ENCODE results near the gene EXOC4.
"Not testable (repeated sequence)": the region's sequence is repeated elsewhere in the genome, so short reads cannot be mapped to it uniquely, and the experiment has no call there.

The EXOC4 gene

DNA sequence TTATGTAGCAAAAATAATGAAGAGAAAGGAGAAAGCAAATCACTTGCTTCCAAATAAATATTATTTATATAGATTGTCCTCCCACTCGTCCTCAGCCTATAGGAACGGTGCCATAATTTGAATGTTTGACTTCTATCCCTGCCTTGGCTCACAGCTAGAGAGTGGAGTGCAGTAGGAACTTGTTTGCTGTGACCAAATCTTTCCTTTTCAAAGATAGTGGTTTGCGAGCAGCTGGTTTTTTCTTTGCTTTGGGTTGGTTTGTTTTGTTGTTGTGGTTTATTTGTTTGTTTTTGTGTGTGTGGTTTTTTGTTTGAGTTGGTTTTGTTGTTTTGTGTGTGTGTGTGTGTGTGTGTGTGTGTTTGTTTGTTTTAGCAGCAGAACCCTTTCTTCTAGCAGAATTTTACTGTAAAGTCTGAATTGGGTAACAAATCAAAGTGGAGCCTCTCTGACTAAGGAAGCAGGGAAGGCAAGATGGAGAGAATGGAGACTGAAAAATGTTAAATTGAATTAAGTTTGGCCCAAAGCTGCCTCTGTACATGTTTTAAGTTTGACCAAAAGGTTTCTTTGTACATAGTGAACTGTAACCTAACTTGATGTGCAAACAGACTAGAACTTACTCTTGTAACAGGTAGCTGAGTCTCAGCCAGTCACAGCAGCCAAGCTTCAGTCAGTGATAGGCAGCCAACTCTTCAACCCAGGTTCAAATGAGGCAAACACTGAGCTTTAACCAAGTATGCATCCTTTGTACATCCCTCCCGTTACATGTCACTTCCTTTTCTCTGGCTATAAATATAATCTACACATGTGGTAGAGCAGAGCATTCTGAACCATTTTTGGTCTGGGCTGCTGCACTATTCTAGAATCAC, 724.8 kb downstream of the EXOC4 start:
- Histone ChIP-seq H3K4me3 (no peak overlapping the region), H4K20me1 (no peaks in the 10 kb centered on the region), H3K9me3 (no peaks in the 10 kb centered on the region), H3K4me2 (peak overlapping the region; percentile 65), H3K9ac (no peak overlapping the region), H3K4me1 (peaks cover 19% of the 10 kb centered on the region), H3K27ac (peak overlapping the region; percentile 12; the same call in 1 of the 2 replicates), H3K36me3 (no peaks in the 10 kb centered on the region), H3K27me3 (no peaks in the 10 kb centered on the region)
- no peak for TF ChIP-seq Cebpa-rat (IDR thresholded peaks at IDR 0.05)

DNA sequence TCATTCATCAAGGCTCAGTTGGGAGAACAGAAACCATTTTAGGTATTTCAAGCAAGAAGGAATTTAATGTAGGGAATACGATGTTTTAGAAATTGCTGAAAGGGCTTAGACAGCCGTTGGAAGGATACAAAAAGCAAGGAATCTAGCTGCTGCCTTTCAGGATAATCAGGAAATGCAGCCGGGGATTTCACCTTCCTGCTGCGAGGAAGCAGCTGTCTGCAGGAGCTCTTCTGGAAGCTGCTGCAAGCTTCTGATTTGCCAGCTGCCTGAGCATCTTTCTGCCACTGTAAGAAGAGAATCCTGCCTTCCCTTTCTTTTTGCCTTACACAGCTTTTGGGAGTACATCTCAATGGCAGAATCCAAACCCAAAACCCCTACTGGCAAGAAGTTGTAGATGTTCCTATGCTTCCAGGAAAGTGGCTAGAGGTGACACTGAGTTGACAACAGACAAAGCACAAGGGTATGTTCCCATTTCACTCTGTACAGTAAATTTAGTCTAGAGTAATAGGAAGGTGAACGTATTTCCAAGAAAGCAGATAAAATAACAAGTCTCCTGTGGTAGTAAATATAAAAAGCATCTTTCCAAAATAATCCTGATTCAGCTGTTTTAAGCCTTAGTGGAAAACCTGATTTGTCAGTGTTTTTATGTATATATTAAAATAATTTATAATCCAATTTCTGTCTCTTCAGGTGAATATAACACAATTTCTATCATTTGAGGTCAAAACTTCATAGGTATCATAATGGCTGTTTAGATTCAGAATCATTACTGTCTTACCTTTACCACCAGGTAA, 725.8 kb downstream of the EXOC4 start:
- H3K4me2 ChIP-seq, result peak overlapping the region; percentile 65
- no peak for TF ChIP-seq Cebpa-rat (IDR thresholded peaks at IDR 0.05)
- H3K4me3 ChIP-seq, result no peak overlapping the region
- H3K27ac ChIP-seq, result no peak overlapping the region
- H3K36me3 ChIP-seq, result no peaks in the 10 kb centered on the region
- H3K9ac ChIP-seq, result no peak overlapping the region
- no peaks in the 10 kb centered on the region for H3K9me3 ChIP-seq
- H3K4me1 ChIP-seq, result peaks cover 21% of the 10 kb centered on the region
- no peaks in the 10 kb centered on the region for H3K27me3 ChIP-seq
- H4K20me1 ChIP-seq, result no peaks in the 10 kb centered on the region

DNA sequence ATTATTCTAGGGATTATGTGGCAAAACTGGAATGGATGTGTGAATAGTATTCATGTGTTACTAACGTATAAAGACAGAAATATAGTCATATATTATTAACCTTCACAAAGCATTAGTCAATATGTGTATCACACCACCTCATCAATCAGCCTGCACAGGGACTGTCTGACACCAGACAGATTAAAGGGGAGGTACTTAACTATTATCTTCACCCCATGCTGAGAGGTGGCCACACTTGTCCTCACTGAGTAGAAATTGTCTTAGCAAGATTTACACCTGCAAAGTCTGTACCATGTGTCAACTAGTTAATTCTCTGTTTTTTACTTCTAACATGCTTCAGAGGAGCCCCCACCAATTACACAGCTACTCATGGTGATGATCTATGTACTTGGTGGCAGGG, 727.9 kb downstream of the EXOC4 start:
- H3K4me1 ChIP-seq, result peaks cover 27% of the 10 kb centered on the region
- H3K4me2 ChIP-seq, result no peak overlapping the region
- H3K9me3 ChIP-seq, result no peaks in the 10 kb centered on the region
- no peak for TF ChIP-seq Cebpa-rat (IDR thresholded peaks at IDR 0.05)
- no peak overlapping the region for H3K9ac ChIP-seq
- no peak overlapping the region for H3K27ac ChIP-seq
- H3K36me3 ChIP-seq, result no peaks in the 10 kb centered on the region
- H3K4me3 ChIP-seq, result no peak overlapping the region
- H4K20me1 ChIP-seq, result no peaks in the 10 kb centered on the region
- no peaks in the 10 kb centered on the region for H3K27me3 ChIP-seq

DNA sequence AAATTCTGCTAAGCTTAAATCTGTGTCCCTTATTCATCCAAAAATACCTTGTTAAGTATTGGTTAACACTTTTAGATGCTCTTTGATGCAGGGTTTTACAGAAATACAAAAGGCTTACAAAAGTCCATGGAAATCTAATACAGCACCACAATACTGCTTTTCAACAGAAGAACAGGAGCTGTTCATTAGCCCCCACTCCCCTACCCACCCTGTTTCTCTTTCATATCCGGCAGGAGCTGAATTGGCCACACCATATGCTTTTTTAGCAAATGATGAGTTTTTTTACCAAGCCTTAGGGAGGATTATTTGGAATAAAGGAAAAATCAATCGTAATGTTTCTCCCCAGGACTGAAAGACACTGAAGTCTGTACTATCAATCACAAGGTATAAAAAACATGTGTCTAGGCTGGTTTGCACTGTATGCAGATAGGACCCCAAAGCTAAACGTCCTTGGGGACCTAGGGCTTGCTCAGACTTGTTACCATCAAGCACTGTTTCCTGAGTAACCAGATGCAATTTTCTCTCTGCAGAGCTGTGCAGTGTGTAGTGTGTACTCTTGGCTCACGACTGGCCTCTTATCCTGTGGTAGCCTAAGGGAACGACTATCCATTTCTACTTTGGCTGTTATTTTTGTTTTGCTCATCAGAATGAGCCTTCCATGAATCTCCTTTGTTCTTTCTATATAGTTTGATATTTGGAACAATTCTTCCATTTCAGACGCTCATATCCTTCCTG, 731.0 kb downstream of the EXOC4 start:
- Histone ChIP-seq H3K4me2 (peak overlapping the region; percentile 41), H3K27me3 (no peaks in the 10 kb centered on the region), H3K4me3 (no peak overlapping the region), H3K27ac (no peak overlapping the region), H4K20me1 (no peaks in the 10 kb centered on the region), H3K9me3 (no peaks in the 10 kb centered on the region), H3K36me3 (no peaks in the 10 kb centered on the region), H3K4me1 (peaks cover 8% of the 10 kb centered on the region), H3K9ac (no peak overlapping the region)
- TF ChIP-seq Cebpa-rat (IDR thresholded peaks at IDR 0.05), result no peak

DNA sequence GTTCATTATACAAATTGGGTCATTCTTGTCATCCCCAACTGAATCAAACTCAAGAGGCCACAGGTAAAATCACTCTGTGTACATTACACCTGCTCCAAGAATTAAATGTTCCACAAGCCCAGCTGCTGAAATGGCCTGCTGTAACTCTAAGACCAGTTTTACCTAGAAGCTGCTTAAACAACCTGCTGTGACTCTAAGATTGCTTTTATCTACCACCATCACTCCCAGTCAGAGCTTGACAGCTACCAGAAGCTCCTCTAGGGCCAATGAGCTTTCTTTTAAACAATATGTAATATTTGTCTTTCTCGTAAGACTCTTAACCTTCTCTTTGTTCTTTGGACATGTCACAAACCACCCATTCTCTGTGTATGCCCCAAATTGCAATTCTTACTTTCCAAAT, 732.4 kb downstream of the EXOC4 start:
- Histone ChIP-seq H3K4me3 (no peak overlapping the region), H3K4me2 (no peak overlapping the region), H3K36me3 (no peaks in the 10 kb centered on the region), H3K27me3 (no peaks in the 10 kb centered on the region), H3K9ac (no peak overlapping the region), H4K20me1 (no peaks in the 10 kb centered on the region), H3K9me3 (no peaks in the 10 kb centered on the region), H3K27ac (no peak overlapping the region), H3K4me1 (peaks cover 8% of the 10 kb centered on the region)
- TF ChIP-seq Cebpa-rat (IDR thresholded peaks at IDR 0.05), result no peak

DNA sequence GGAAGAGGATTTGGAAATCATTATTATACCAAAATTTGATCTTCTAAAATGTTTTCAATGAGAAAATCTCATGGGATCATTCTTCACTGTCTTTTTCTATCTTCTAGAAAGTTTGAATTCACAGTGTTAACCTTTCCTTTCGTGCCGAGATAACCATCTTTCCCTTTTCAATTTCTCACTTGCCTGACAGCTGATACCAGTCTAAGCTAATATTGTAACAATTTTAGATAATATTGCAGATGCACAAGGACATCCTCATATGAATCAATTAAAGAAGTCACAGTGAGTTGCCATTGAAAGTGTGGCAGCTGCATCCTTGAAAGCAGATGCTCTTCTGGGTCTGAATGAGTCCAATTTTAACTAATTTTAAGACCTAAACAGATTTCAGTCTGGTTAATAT, 734.7 kb downstream of the EXOC4 start:
- H3K27me3 ChIP-seq, result no peaks in the 10 kb centered on the region
- TF ChIP-seq Cebpa-rat (IDR thresholded peaks at IDR 0.05), result no peak
- no peak overlapping the region for H3K9ac ChIP-seq
- H3K36me3 ChIP-seq, result no peaks in the 10 kb centered on the region
- H3K4me2 ChIP-seq, result no peak overlapping the region
- H3K27ac ChIP-seq, result no peak overlapping the region
- peaks cover 8% of the 10 kb centered on the region for H3K4me1 ChIP-seq
- no peak overlapping the region for H3K4me3 ChIP-seq
- H4K20me1 ChIP-seq, result no peaks in the 10 kb centered on the region
- no peaks in the 10 kb centered on the region for H3K9me3 ChIP-seq

DNA sequence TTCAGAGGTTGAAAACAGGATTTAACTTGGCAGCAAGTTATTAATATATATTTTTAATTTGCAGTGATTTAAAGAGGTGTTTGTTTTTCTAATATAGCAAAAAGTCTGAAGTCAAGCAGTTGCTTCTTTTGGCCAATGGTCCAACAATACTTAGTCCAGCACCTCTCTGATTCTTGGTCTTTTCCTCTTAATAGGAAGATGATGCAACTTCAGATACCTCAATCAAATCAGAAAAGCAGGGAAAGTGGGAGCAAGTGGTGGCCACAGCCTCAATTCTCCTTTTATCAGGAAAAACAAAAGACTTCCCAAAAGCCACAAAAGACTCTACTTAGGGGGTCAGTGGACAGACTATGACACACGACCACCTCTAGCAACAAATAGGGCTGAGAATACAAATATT, 740.7 kb downstream of the EXOC4 start:
- Histone ChIP-seq H3K27me3 (no peaks in the 10 kb centered on the region), H3K9me3 (no peaks in the 10 kb centered on the region), H3K4me1 (no peaks in the 10 kb centered on the region), H3K27ac (no peak overlapping the region), H3K36me3 (peaks cover 10% of the 10 kb centered on the region; the same call in 1 of the 2 replicates), H4K20me1 (no peaks in the 10 kb centered on the region), H3K4me2 (no peak overlapping the region), H3K4me3 (no peak overlapping the region), H3K9ac (no peak overlapping the region)
- TF ChIP-seq Cebpa-rat (IDR thresholded peaks at IDR 0.05), result no peak

DNA sequence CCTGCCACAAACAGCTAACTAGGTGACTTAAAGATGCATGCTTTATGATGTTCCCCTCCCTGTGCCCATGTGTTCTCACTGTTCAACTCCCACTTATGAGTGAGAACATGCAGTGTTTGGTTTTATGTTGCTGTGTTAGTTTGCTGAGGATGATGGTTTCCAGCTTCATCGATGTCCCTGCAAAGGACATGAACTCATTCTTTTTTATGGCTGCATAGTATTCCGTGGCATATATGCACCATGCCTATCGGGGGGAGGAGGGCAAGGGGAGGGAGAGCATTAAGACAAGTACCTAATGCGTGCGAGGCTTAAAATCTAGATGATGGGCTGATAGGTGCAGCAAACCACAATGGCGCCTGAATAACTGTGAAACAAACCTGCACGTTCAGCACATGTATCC, 741.2 kb downstream of the EXOC4 start:
- H3K4me1 ChIP-seq, H3K4me2 ChIP-seq, H3K27ac ChIP-seq, H3K9me3 ChIP-seq, H3K27me3 ChIP-seq, H3K4me3 ChIP-seq, H3K9ac ChIP-seq, H4K20me1 ChIP-seq: not testable (repeated sequence)
- peaks cover 14% of the 10 kb centered on the region; the same call in 1 of the 2 replicates for H3K36me3 ChIP-seq

DNA sequence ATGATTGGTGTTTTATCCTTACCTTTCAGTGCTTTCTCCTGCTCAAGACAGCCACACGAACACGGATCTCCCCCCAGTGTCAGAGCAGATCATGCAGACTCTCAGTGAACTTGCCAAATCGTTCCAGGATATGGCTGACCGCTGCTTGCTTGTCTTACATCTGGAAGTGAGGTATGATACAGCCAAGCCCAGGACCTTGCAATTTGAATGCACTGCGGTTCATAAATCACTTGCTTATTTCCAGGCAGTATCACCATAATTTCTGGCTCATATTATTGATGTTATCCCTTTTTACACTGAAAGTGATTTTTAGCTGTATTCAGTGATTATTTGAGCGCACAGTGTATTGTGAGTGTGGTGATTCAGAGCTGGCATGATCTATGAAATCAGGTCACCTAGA, 744.6 kb downstream of the EXOC4 start:
- Histone ChIP-seq H4K20me1 (no peaks in the 10 kb centered on the region), H3K4me3 (no peak overlapping the region), H3K27me3 (no peaks in the 10 kb centered on the region), H3K9me3 (no peaks in the 10 kb centered on the region), H3K27ac (no peak overlapping the region), H3K36me3 (peaks cover 19% of the 10 kb centered on the region; the same call in 1 of the 2 replicates), H3K9ac (no peak overlapping the region), H3K4me1 (no peaks in the 10 kb centered on the region), H3K4me2 (no peak overlapping the region)
- no peak for TF ChIP-seq Cebpa-rat (IDR thresholded peaks at IDR 0.05)

All from BLaER1 (cell line).